ENCODE data around the gene GMDS.

Gene GMDS

DNA sequence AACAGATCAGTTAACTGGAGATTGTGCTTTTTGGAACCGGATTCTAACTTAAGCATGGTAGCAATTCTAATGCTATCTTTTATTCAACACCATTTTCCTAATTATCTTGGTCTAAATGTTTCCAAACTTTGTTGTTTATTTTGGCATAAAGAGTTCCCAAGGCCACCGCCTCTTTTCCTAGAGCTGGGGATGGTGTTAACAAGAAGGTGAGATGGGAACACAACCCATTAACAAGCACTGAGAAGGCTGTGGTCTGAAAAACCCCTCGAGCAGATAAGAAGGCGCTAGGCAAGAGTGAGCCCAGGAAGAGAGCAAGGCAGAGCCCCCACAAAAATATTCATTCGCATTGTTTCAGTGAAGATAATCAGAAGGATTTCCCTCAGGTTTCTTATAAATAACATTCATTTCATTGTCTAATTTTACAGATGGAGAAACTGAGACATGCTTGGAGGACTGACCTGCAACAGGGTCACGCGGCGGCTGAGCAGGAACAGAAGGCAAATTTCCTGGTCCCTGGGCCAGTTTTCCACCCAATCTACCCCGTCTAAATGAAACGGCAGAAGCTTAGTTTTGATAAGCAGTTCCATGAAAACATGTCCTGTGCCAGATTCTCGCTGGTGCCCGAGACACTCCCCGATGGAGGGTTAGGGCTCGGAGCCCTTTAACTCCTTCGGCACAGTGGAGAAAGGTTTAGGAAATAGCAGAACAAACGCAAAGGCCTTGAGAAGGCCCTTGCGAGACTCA is 480.1 kb downstream of the GMDS start:
- H3K9ac ChIP-seq (ENCODE audit: low read depth in 1 of 2, low read length in 2 of 2): no peak overlapping the region
- H3K27ac ChIP-seq (ENCODE audit: low read depth in 2 of 2, low read length in 2 of 2): no peak overlapping the region
- peaks cover 0 to 3% of the 10 kb centered on the region in 2 donors for H3K4me1 ChIP-seq (ENCODE audit: control insufficient read depth in 2 of 2, insufficient read depth in 2 of 2, low read length in 2 of 2)
- H3K9me3 ChIP-seq (ENCODE audit: control insufficient read depth in 2 of 2, low read length in 2 of 2): no peaks in the 10 kb centered on the region
- no peaks in the 10 kb centered on the region for H3K36me3 ChIP-seq (ENCODE audit: control insufficient read depth in 2 of 2, insufficient read depth in 2 of 2, low read length in 2 of 2)
- H3K4me3 ChIP-seq (ENCODE audit: low read length in 2 of 2): no peak overlapping the region
- no peaks in the 10 kb centered on the region for H3K27me3 ChIP-seq (ENCODE audit: control insufficient read depth in 2 of 2, insufficient read depth in 2 of 2, low read length in 2 of 2)

DNA sequence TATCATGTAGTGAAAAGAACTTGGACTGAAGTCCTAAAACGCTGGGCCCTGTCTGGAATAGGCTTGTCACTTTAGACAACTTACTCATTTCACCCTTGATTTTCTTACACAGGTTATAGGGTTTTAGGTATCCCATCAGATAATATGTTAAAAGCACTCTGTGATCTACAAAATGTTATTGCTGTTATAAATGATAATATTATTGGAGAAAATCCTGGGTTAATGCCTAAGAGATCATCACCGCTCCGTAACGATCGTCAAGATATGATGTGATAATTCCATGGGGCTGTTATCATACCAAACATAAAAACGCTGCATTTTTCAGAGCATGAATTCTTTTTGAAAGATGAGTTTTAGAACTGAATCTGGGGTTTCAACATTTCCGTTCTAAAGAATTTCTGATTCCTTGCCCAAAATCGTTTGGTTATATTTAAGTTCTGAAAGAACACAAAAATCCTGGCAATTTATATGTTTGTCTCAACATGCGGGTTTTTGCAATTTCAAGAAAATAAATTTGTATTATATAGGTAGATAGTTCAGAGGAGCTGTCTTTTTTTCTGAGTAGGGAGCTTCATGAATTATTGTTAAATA is 480.9 kb downstream of the GMDS start:
- Histone ChIP-seq H3K36me3 (ENCODE audit: control insufficient read depth in 2 of 2, insufficient read depth in 2 of 2, low read length in 2 of 2) (no peaks in the 10 kb centered on the region), H3K27ac (ENCODE audit: low read depth in 2 of 2, low read length in 2 of 2) (no peak overlapping the region), H3K9me3 (ENCODE audit: control insufficient read depth in 2 of 2, low read length in 2 of 2) (no peaks in the 10 kb centered on the region), H3K4me1 (ENCODE audit: control insufficient read depth in 2 of 2, insufficient read depth in 2 of 2, low read length in 2 of 2) (peaks cover 0 to 3% of the 10 kb centered on the region in 2 donors), H3K9ac (ENCODE audit: low read depth in 1 of 2, low read length in 2 of 2) (no peak overlapping the region), H3K27me3 (ENCODE audit: control insufficient read depth in 2 of 2, insufficient read depth in 2 of 2, low read length in 2 of 2) (no peaks in the 10 kb centered on the region), H3K4me3 (ENCODE audit: low read length in 2 of 2) (no peak overlapping the region)

- no peak overlapping the region for H3K27ac ChIP-seq (ENCODE audit: low read depth in 2 of 2, low read length in 2 of 2)
- no peak overlapping the region for H3K4me3 ChIP-seq (ENCODE audit: low read length in 2 of 2)
- no peaks in the 10 kb centered on the region for H3K36me3 ChIP-seq (ENCODE audit: control insufficient read depth in 2 of 2, insufficient read depth in 2 of 2, low read length in 2 of 2)
- no peak overlapping the region for H3K9ac ChIP-seq (ENCODE audit: low read depth in 1 of 2, low read length in 2 of 2)
- no peaks in the 10 kb centered on the region for H3K9me3 ChIP-seq (ENCODE audit: control insufficient read depth in 2 of 2, low read length in 2 of 2)
- H3K27me3 ChIP-seq (ENCODE audit: control insufficient read depth in 2 of 2, insufficient read depth in 2 of 2, low read length in 2 of 2): no peaks in the 10 kb centered on the region
- H3K4me1 ChIP-seq (ENCODE audit: control insufficient read depth in 2 of 2, insufficient read depth in 2 of 2, low read length in 2 of 2): peaks cover 0 to 3% of the 10 kb centered on the region in 2 donors
These were observed 482.0 kb downstream of the GMDS start for GRCh38 chr6:1763404-1763803.

GRCh38 chr6:1762203-1762602 is 483.2 kb downstream of the GMDS start:
- H3K27me3 ChIP-seq (ENCODE audit: control insufficient read depth in 2 of 2, insufficient read depth in 2 of 2, low read length in 2 of 2): no peaks in the 10 kb centered on the region
- H3K27ac ChIP-seq (ENCODE audit: low read depth in 2 of 2, low read length in 2 of 2): no peak overlapping the region
- H3K36me3 ChIP-seq (ENCODE audit: control insufficient read depth in 2 of 2, insufficient read depth in 2 of 2, low read length in 2 of 2): no peaks in the 10 kb centered on the region
- no peaks in the 10 kb centered on the region for H3K4me1 ChIP-seq (ENCODE audit: control insufficient read depth in 2 of 2, insufficient read depth in 2 of 2, low read length in 2 of 2)
- H3K9ac ChIP-seq (ENCODE audit: low read depth in 1 of 2, low read length in 2 of 2): no peak overlapping the region
- no peak overlapping the region for H3K4me3 ChIP-seq (ENCODE audit: low read length in 2 of 2)
- H3K9me3 ChIP-seq (ENCODE audit: control insufficient read depth in 2 of 2, low read length in 2 of 2): no peaks in the 10 kb centered on the region

- Histone ChIP-seq H3K4me1 (ENCODE audit: control insufficient read depth in 2 of 2, insufficient read depth in 2 of 2, low read length in 2 of 2) (no peaks in the 10 kb centered on the region), H3K27ac (ENCODE audit: low read depth in 2 of 2, low read length in 2 of 2) (no peak overlapping the region), H3K9ac (ENCODE audit: low read depth in 1 of 2, low read length in 2 of 2) (no peak overlapping the region)
These were observed 483.9 kb downstream of the GMDS start for GRCh38 chr6:1761477-1761877.

DNA sequence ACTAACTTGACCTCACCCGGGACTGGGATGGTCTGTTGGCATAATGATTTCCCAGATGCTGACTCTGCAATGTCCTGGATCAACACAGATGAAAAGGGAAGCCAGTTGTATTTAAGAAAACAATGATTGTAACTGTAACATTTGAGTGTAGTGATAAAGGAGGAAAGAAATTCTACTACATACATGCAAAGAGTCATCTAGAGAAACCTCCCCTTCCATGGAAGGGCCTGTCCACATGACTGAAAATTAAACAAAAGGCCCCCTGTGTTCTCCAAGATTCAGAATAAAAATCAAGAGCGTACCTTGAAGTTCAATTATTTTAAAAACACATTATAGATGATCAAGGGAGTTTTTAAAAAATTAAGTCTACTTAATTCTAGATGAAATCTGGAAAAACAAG is 484.5 kb downstream of the GMDS start:
- no peaks in the 10 kb centered on the region for H3K4me1 ChIP-seq (ENCODE audit: control insufficient read depth in 2 of 2, insufficient read depth in 2 of 2, low read length in 2 of 2)
- no peaks in the 10 kb centered on the region for H3K36me3 ChIP-seq (ENCODE audit: control insufficient read depth in 2 of 2, insufficient read depth in 2 of 2, low read length in 2 of 2)
- no peak overlapping the region for H3K9ac ChIP-seq (ENCODE audit: low read depth in 1 of 2, low read length in 2 of 2)
- no peaks in the 10 kb centered on the region for H3K9me3 ChIP-seq (ENCODE audit: control insufficient read depth in 2 of 2, low read length in 2 of 2)
- H3K27ac ChIP-seq (ENCODE audit: low read depth in 2 of 2, low read length in 2 of 2): no peak overlapping the region
- no peaks in the 10 kb centered on the region for H3K27me3 ChIP-seq (ENCODE audit: control insufficient read depth in 2 of 2, insufficient read depth in 2 of 2, low read length in 2 of 2)
- H3K4me3 ChIP-seq (ENCODE audit: low read length in 2 of 2): no peak overlapping the region

More at GRCh38 chr6:1761477-1761877, 483.9 kb downstream of the GMDS start:
- H3K27me3 ChIP-seq (ENCODE audit: control insufficient read depth in 2 of 2, insufficient read depth in 2 of 2, low read length in 2 of 2): no peaks in the 10 kb centered on the region
- no peaks in the 10 kb centered on the region for H3K36me3 ChIP-seq (ENCODE audit: control insufficient read depth in 2 of 2, insufficient read depth in 2 of 2, low read length in 2 of 2)
- no peaks in the 10 kb centered on the region for H3K9me3 ChIP-seq (ENCODE audit: control insufficient read depth in 2 of 2, low read length in 2 of 2)
- H3K4me3 ChIP-seq (ENCODE audit: low read length in 2 of 2): no peak overlapping the region

GRCh38 chr6:1759870-1760269 is 485.5 kb downstream of the GMDS start:
- H3K4me3 ChIP-seq (ENCODE audit: low read length in 2 of 2): no peak overlapping the region
- H3K27me3 ChIP-seq (ENCODE audit: control insufficient read depth in 2 of 2, insufficient read depth in 2 of 2, low read length in 2 of 2): no peaks in the 10 kb centered on the region
- no peak overlapping the region for H3K27ac ChIP-seq (ENCODE audit: low read depth in 2 of 2, low read length in 2 of 2)
- no peaks in the 10 kb centered on the region for H3K4me1 ChIP-seq (ENCODE audit: control insufficient read depth in 2 of 2, insufficient read depth in 2 of 2, low read length in 2 of 2)
- no peaks in the 10 kb centered on the region for H3K9me3 ChIP-seq (ENCODE audit: control insufficient read depth in 2 of 2, low read length in 2 of 2)
- no peak overlapping the region for H3K9ac ChIP-seq (ENCODE audit: low read depth in 1 of 2, low read length in 2 of 2)
- no peaks in the 10 kb centered on the region for H3K36me3 ChIP-seq (ENCODE audit: control insufficient read depth in 2 of 2, insufficient read depth in 2 of 2, low read length in 2 of 2)

- Histone ChIP-seq H3K4me3 (ENCODE audit: low read length in 2 of 2) (no peak overlapping the region), H3K9me3 (ENCODE audit: control insufficient read depth in 2 of 2, low read length in 2 of 2) (no peaks in the 10 kb centered on the region), H3K4me1 (ENCODE audit: control insufficient read depth in 2 of 2, insufficient read depth in 2 of 2, low read length in 2 of 2) (no peaks in the 10 kb centered on the region), H3K9ac (ENCODE audit: low read depth in 1 of 2, low read length in 2 of 2) (no peak overlapping the region), H3K27me3 (ENCODE audit: control insufficient read depth in 2 of 2, insufficient read depth in 2 of 2, low read length in 2 of 2) (no peaks in the 10 kb centered on the region), H3K27ac (ENCODE audit: low read depth in 2 of 2, low read length in 2 of 2) (no peak overlapping the region), H3K36me3 (ENCODE audit: control insufficient read depth in 2 of 2, insufficient read depth in 2 of 2, low read length in 2 of 2) (no peaks in the 10 kb centered on the region)
These were observed 487.2 kb downstream of the GMDS start for GRCh38 chr6:1758076-1758679.

DNA sequence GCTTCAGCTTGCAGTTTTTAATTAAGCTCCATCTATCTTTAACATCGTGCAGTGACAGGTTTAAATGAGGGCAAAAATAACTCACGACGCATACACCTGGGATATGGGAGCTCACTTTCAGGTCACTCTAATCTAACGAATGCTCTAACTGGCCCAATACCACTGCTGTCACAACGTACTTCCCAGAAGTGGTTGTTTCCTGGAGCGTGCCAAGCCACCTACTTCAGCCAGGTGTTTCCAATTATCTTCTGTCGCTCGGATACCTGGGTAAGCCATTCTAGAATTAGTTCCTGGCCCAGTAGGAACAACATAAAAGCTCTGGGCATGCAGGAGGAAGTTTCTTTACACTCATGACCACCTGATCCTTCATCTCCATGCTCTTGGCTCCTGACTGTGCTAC is 488.3 kb downstream of the GMDS start:
- no peaks in the 10 kb centered on the region for H3K9me3 ChIP-seq (ENCODE audit: control insufficient read depth in 2 of 2, low read length in 2 of 2)
- no peaks in the 10 kb centered on the region for H3K4me1 ChIP-seq (ENCODE audit: control insufficient read depth in 2 of 2, insufficient read depth in 2 of 2, low read length in 2 of 2)
- no peak overlapping the region for H3K27ac ChIP-seq (ENCODE audit: low read depth in 2 of 2, low read length in 2 of 2)
- no peaks in the 10 kb centered on the region for H3K36me3 ChIP-seq (ENCODE audit: control insufficient read depth in 2 of 2, insufficient read depth in 2 of 2, low read length in 2 of 2)
- H3K4me3 ChIP-seq (ENCODE audit: low read length in 2 of 2): no peak overlapping the region
- H3K9ac ChIP-seq (ENCODE audit: low read depth in 1 of 2, low read length in 2 of 2): no peak overlapping the region
- no peaks in the 10 kb centered on the region for H3K27me3 ChIP-seq (ENCODE audit: control insufficient read depth in 2 of 2, insufficient read depth in 2 of 2, low read length in 2 of 2)

- no peaks in the 10 kb centered on the region for H3K4me1 ChIP-seq (ENCODE audit: control insufficient read depth in 2 of 2, insufficient read depth in 2 of 2, low read length in 2 of 2)
- no peak overlapping the region for H3K27ac ChIP-seq (ENCODE audit: low read depth in 2 of 2, low read length in 2 of 2)
- H3K4me3 ChIP-seq (ENCODE audit: low read length in 2 of 2): no peak overlapping the region
- H3K9me3 ChIP-seq (ENCODE audit: control insufficient read depth in 2 of 2, low read length in 2 of 2): no peaks in the 10 kb centered on the region
- no peaks in the 10 kb centered on the region for H3K27me3 ChIP-seq (ENCODE audit: control insufficient read depth in 2 of 2, insufficient read depth in 2 of 2, low read length in 2 of 2)
- no peaks in the 10 kb centered on the region for H3K36me3 ChIP-seq (ENCODE audit: control insufficient read depth in 2 of 2, insufficient read depth in 2 of 2, low read length in 2 of 2)
- no peak overlapping the region for H3K9ac ChIP-seq (ENCODE audit: low read depth in 1 of 2, low read length in 2 of 2)
These were observed 488.8 kb downstream of the GMDS start for GRCh38 chr6:1756472-1757129.
